ENCODE measurements around the gene LIN7B. TPM values are rescaled to one million over a fixed set of nuclear protein-coding genes. Genes with fewer than 3 reads are reported as not detected.

Gene LIN7B
- total and polyA plus RNA-seq, 2 of the 8 experiments (the other 6 are each of a cell fraction or from before 2014, with no cell fraction given), result 4.1 to 4.2 TPM

DNA sequence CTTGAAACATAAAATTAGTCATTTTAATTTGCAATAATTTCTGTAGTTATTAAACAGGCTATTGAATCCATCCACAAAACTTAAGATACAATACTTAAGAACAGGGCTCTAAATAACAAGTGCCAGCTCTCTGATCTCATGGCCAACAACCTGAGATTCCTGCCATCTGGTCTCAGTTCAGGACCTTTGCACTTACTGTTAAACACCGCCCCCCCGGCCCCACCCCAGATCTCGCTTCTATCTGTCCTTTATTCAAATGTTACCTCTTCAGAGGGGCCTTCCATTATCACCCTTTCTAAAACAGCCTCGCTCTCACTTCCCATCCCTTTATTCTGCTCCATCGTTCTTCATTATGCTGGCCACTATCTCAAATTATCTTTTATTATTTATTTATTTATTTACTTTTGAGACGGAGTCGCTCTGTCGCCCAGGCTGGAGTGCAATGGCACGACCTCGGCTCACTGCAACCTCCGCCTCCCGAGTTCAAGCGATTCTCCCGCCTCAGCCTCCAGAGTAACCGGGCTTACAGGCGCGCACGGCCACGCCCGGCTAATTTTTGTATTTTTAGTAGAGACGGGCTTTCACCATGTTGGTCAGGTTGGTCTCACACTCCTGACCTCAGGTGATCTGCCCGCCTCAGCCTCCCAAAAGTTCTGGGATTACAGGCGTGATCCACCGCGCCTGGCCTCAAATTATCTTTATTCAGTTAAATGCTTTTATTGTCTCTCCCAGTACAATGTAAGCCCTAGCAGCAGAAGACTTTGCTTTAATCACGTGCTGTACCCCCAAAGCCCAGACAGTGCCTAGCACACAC, 29.8 kb upstream of the LIN7B start:
- Histone ChIP-seq H2BK5ac (ENCODE audit: low read depth, low read length) (peak overlapping the region; percentile 77; the same call in 1 of the 2 replicates), H3K23me2 (ENCODE audit: low read depth, low read length) (peaks cover 14% of the 10 kb centered on the region; the same call in 1 of the 2 replicates), H3K27me3 (replicated peaks in 1 of 4; ENCODE audit: control insufficient read depth in 3 of 4, extremely low read depth in 1 of 4, insufficient read depth in 3 of 4, low read length in 3 of 4) (peaks cover 0 to 3% (median 0%) of the 10 kb centered on the region in 4 experiments; a peak in 1 of 7 replicates), H2BK12ac (ENCODE audit: low read depth, low read length) (no peak overlapping the region), H2AFZ (ENCODE audit: low read length) (peak overlapping the region; percentile 86), H3K4me3 (ENCODE audit: extremely low read depth in 1 of 4, insufficient read depth in 2 of 4, low read depth in 3 of 4, low read length in 4 of 4) (peak overlapping the region; percentile 84 to 97 (median 90); a peak in 6 of 8 replicates), H3K4me2 (ENCODE audit: insufficient read depth in 1 of 2, low read depth in 2 of 2, low read length in 2 of 2) (peak overlapping the region; percentile 82 to 88), H3K4me1 (replicated peaks in 1 of 4; ENCODE audit: control insufficient read depth in 3 of 4, insufficient read depth in 4 of 4, low read length in 3 of 4) (peaks cover 4 to 6% (median 5%) of the 10 kb centered on the region in 4 experiments), H3K14ac (ENCODE audit: insufficient read length) (no peak overlapping the region), H4K5ac (ENCODE audit: insufficient read length, low read depth, low read length) (peak overlapping the region; percentile 96), H3K9me3 (ENCODE audit: insufficient read depth in 2 of 2, low read depth in 1 of 2, low read length in 1 of 2) (no peaks in the 10 kb centered on the region), H4K91ac (replicated peaks; ENCODE audit: insufficient read length, low read length) (peak overlapping the region; percentile 69), H3K56ac (replicated peaks; ENCODE audit: insufficient read length, low read depth, low read length) (no peak overlapping the region), H2BK120ac (replicated peaks; ENCODE audit: low read depth, low read length) (no peak overlapping the region), H3K18ac (ENCODE audit: extremely low read depth, low read length) (peak overlapping the region; percentile 97), H3K9ac (replicated peaks in 1 of 4; ENCODE audit: extremely low read depth in 1 of 4, low read depth in 3 of 4, low read length in 3 of 4) (peak overlapping the region in 3 of 4 experiments; percentile 35 to 98 (median 83); a peak in 4 of 7 replicates), H2BK20ac (ENCODE audit: low read length) (no peak overlapping the region), H2BK15ac (ENCODE audit: low read length) (no peak overlapping the region), H3K4ac (replicated peaks; ENCODE audit: insufficient read length, low read depth, low read length) (peak overlapping the region; percentile 30), H3K79me2 (ENCODE audit: control insufficient read depth in 1 of 2, insufficient read depth in 2 of 2, low read length in 2 of 2) (peaks cover 29 to 36% of the 10 kb centered on the region in 2 experiments), H3K23ac (ENCODE audit: insufficient read length) (no peak overlapping the region), H2AK5ac (ENCODE audit: low read depth, low read length) (no peak overlapping the region), H3K36me3 (ENCODE audit: control insufficient read depth in 2 of 4, insufficient read depth in 4 of 4, low read length in 3 of 4) (peaks cover 5 to 26% (median 9%) of the 10 kb centered on the region in 4 experiments), H4K8ac (ENCODE audit: extremely low read depth, insufficient read depth, low read length) (peak overlapping the region; percentile 35; the same call in 1 of the 2 replicates), H4K20me1 (replicated peaks in 1 of 2; ENCODE audit: control insufficient read depth in 1 of 2, insufficient read depth in 2 of 2, low read length in 2 of 2) (peaks cover 15 to 17% of the 10 kb centered on the region in 2 experiments), H3K79me1 (ENCODE audit: low read depth, low read length) (peaks cover 9% of the 10 kb centered on the region), H3K27ac (ENCODE audit: low read depth, low read length) (peak overlapping the region; percentile 94; the same call in 1 of the 2 replicates)
- ChIA-PET POLR2A (ENCODE audit: partially characterized antibody) (interaction anchor here (1.3 kb wide), 1 partner anchor 65 kb away, joined by 3 read pairs; no protein-coding TSS in a partner anchor), CTCF (ENCODE audit: partially characterized antibody) (interaction anchor here (2.0 kb wide), 1 partner anchor 62 kb away, joined by 4 read pairs; no protein-coding TSS in a partner anchor)
- TF ChIP-seq CTBP2 (IDR thresholded peaks at IDR 0.05; ENCODE audit: borderline replicate concordance, insufficient read depth, insufficient read length, low read length), result no peak
- TF ChIP-seq CBX5 (IDR thresholded peaks at IDR 0.05; ENCODE audit: low read depth, low read length), result no peak
- TF ChIP-seq RBBP5 (IDR thresholded peaks at IDR 0.05; ENCODE audit: borderline replicate concordance, low read depth, low read length), result no peak
- TF ChIP-seq ZNF274 (IDR thresholded peaks at IDR 0.05; ENCODE audit: borderline replicate concordance, extremely low read depth, low read length), result no peak
- TF ChIP-seq JUN (IDR thresholded peaks at IDR 0.05; ENCODE audit: low read depth, low read length), result no peak
- no peak for TF ChIP-seq FOSL1 (IDR thresholded peaks at IDR 0.05; ENCODE audit: insufficient read depth, low read depth, low read length)
- FAIRE-seq (no peak), DNase-seq (ENCODE audit: low read depth in 1 of 2, low spot score in 2 of 2) (no peak)
- 82% methylated on average over 26 of the region's 26 CpGs; no CpG with 5 or more reads in 1 of the 2 experiments for WGBS, 2 experiments (ENCODE audit: extremely low coverage in 1 of 2, insufficient coverage in 1 of 2, insufficient read length in 1 of 2, insufficient replicate concordance in 2 of 2, low coverage in 1 of 2, low lambda C conversion rate in 2 of 2, missing lambda C conversion rate in 1 of 2)
